Activated naive CD8-positive, alpha-beta T cell treated with anti-CD3 and anti-CD28 coated beads for 36 hours (primary cell): ENCODE results near the gene NUDT2. TPM values are rescaled to one million over a fixed set of nuclear protein-coding genes. Genes with fewer than 3 reads are reported as not detected.
A peak's percentile ranks its signal among the peaks of the same experiment; 100 is the strongest.
"Not testable (repeated sequence)": the region's sequence is repeated elsewhere in the genome, so short reads cannot be mapped to it uniquely, and the experiment has no call there.

Experiments used
- DNase-seq: peaks from one replicate; pipeline ENCODE4 v3.0.0; 2021
- H3K27ac Mint-ChIP-seq: one replicate; pipeline ENCODE4 v1.8.0; 2022; ENCODE audit warnings: mild to moderate bottlenecking, moderate library complexity, mixed read lengths
- H3K27me3 Mint-ChIP-seq: one replicate; pipeline ENCODE4 v1.8.0; 2022; ENCODE audit warnings: mild to moderate bottlenecking, mixed read lengths
- H3K36me3 Mint-ChIP-seq: one replicate; pipeline ENCODE4 v1.8.0; 2021; ENCODE audit warnings: mild to moderate bottlenecking, mixed read lengths
- H3K4me1 Mint-ChIP-seq: one replicate; pipeline ENCODE4 v1.8.0; 2021; ENCODE audit warnings: mixed read lengths
- H3K4me3 Mint-ChIP-seq: one replicate; pipeline ENCODE4 v1.8.0; 2022; ENCODE audit warnings: mild to moderate bottlenecking, moderate library complexity, mixed read lengths
- H3K9me3 Mint-ChIP-seq: one replicate; pipeline ENCODE4 v1.8.0; 2022; ENCODE audit warnings: mixed read lengths
- total RNA-seq, 2 experiments: library from RNA; stranded (reverse); gene quantifications; one replicate each; pipeline ENCODE4 v1.2.3, GENCODE V29; 2021

NUDT2 gene
- total RNA-seq, result 10 to 100 TPM; 28.0 to 32.7 TPM

DNA sequence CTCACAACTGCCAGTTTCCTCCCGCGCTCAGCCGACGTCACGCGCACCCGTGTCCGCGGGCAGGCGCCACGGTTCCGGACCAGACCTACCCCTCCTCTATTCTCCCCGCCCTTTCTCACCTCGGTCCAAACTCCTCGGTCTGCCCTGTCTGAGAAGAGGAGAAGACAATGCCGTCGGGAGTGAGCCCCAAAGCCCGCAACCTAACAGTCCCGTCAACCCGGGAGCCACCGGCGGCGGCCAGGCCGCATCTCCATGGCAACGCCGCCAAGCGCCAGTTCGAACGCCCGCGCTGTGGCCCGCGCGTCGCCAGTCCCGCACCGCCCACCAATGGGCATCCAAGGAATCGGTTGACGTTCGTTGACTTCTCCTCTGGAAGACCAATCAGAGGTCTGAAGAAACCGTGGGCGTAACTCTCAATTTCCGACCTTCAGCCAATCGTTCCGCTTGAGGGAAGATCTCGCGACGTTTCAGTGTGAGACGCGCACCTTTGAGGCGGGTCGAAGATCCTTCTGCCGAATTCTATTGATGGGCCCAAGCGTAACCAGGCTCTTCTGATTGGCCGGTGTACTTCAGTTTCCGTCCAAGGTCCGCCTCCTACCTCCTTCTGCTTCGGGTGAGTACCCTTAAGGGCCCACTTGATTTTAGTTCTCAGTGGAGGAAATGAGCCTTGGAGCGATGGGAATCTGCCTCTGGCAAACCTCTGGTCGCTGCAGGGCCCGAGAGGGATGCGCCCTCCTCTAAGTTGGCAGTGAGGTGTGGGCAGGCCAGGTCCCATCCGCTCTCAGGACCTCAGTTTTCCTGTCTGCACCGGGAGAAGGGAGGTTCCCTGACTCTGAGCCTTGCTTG is at the start of gene NUDT2, which contains the start of gene KIF24:
Gene NUDT2 (plus strand): TSS at position 583 of the 846 bp plus-strand sequence. CDS start 9,471 bp downstream, outside the sequence.
Gene KIF24 (minus strand): TSS at position 282 of the 846 bp plus-strand sequence. CDS start 17,922 bp downstream, outside the sequence.
- no peaks in the 10 kb centered on the region for H3K27me3 Mint-ChIP-seq
- H3K4me1 Mint-ChIP-seq, result peaks cover 24% of the 10 kb centered on the region
- H3K36me3 Mint-ChIP-seq, result peaks cover 6% of the 10 kb centered on the region
- H3K4me3 Mint-ChIP-seq, result peak within 1 kb of the TSS; percentile 96
- H3K9me3 Mint-ChIP-seq, result no peaks in the 10 kb centered on the region
- H3K27ac Mint-ChIP-seq, result peak within 1 kb of the TSS; percentile 97
- peak; percentile 97 for DNase-seq

- DNase-seq, result no peak
- no peak overlapping the region for H3K27ac Mint-ChIP-seq
- H3K9me3 Mint-ChIP-seq, result no peaks in the 10 kb centered on the region
- H3K4me3 Mint-ChIP-seq, result no peak overlapping the region
- no peaks in the 10 kb centered on the region for H3K4me1 Mint-ChIP-seq
- peaks cover 5% of the 10 kb centered on the region for H3K36me3 Mint-ChIP-seq
- H3K27me3 Mint-ChIP-seq, result no peaks in the 10 kb centered on the region
Observed at GRCh38 chr9:34282096-34282495, 47.3 kb upstream of the NUDT2 start.

GRCh38 chr9:34289159-34289558 is 40.2 kb upstream of the NUDT2 start:
- Mint-ChIP-seq H3K4me3 (no peak overlapping the region), H3K27ac (no peak overlapping the region), H3K36me3 (no peaks in the 10 kb centered on the region), H3K9me3 (no peaks in the 10 kb centered on the region), H3K4me1 (no peaks in the 10 kb centered on the region), H3K27me3 (no peaks in the 10 kb centered on the region)
- DNase-seq, result no peak

DNA sequence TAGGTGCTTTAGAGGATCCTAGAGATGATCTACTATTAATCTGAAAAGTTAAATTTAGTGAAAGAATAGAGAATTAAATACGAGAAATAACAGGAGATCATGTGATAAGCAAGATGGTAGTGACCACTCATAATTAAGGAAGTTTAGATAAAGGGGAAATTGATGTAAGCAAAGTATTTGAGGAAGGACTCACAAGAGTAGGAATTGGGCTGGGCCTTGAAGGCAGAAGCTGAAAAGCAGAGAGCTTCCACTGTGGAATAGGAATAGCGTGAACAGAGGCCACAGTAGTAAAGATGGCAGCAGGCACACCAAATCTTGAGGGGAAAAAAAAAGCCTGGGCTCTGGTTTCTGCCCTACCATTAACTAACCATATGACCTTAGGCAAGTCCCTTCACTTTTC is 38.3 kb upstream of the NUDT2 start:
- Mint-ChIP-seq H3K9me3 (no peaks in the 10 kb centered on the region), H3K27ac (no peak overlapping the region)

DNA sequence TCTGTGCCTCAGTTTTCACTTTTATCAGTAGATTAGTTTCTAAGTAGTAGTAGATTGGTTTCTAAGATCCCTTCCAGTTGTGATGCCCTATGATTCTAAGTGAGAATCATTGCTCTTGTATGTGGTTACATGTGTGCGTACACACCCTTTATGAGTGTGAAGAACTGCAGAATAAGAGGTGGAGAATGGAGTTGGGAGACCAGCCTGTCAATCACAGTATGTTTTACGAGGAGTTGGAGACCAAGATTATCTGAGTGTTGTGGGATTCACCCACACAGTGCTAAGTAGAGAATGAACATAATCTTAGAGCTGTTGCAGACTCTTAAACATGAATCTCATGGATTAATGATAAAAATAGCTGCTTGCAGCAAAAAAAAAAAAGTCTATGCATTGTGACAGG is 37.9 kb upstream of the NUDT2 start:
- Mint-ChIP-seq H3K4me1 (no peaks in the 10 kb centered on the region), H3K9me3 (no peaks in the 10 kb centered on the region), H3K36me3 (no peaks in the 10 kb centered on the region), H3K27me3 (no peaks in the 10 kb centered on the region), H3K4me3 (no peak overlapping the region), H3K27ac (no peak overlapping the region)
- no peak for DNase-seq

More for the DNA sequence above, 38.3 kb upstream of the NUDT2 start:
- Mint-ChIP-seq H3K27me3 (no peaks in the 10 kb centered on the region), H3K4me3 (no peak overlapping the region), H3K4me1 (no peaks in the 10 kb centered on the region), H3K36me3 (no peaks in the 10 kb centered on the region)
- no peak for DNase-seq

- H3K27ac Mint-ChIP-seq, result no peak overlapping the region
Observed at GRCh38 chr9:34292552-34292951, 36.8 kb upstream of the NUDT2 start.

GRCh38 chr9:34301064-34301463 is 28.3 kb upstream of the NUDT2 start:
- H3K27ac Mint-ChIP-seq, H3K36me3 Mint-ChIP-seq, H3K4me3 Mint-ChIP-seq, DNase-seq, H3K9me3 Mint-ChIP-seq, H3K27me3 Mint-ChIP-seq, H3K4me1 Mint-ChIP-seq: not testable (repeated sequence)

More at GRCh38 chr9:34292552-34292951, 36.8 kb upstream of the NUDT2 start:
- DNase-seq, result no peak
- Mint-ChIP-seq H3K4me1 (no peaks in the 10 kb centered on the region), H3K27me3 (no peaks in the 10 kb centered on the region), H3K9me3 (no peaks in the 10 kb centered on the region), H3K4me3 (no peak overlapping the region), H3K36me3 (no peaks in the 10 kb centered on the region)

GRCh38 chr9:34308316-34308715 is 21.1 kb upstream of the NUDT2 start:
- H3K4me3 Mint-ChIP-seq, H3K9me3 Mint-ChIP-seq, DNase-seq, H3K4me1 Mint-ChIP-seq, H3K36me3 Mint-ChIP-seq, H3K27me3 Mint-ChIP-seq, H3K27ac Mint-ChIP-seq: not testable (repeated sequence)

DNA sequence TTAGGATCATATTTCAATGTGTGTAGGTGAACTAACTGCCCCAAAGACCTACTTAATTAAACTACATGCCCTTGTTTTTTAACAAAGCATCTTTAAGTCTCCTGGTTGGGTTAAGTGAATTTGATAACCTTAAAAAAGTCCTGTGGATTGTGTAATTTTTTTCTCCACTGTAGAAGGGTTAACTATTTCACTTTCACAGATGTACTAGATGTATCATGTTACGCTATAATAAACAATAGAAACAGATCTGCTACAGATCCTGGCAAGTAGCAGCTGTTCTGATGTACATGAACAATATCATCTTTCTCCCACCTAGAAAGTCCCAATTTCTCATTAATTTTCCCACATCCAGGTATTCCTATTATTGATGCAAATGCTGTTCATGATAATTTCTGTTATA is 19.2 kb upstream of the NUDT2 start:
- H3K4me3 Mint-ChIP-seq, result no peak overlapping the region
- DNase-seq, result no peak
- no peaks in the 10 kb centered on the region for H3K27me3 Mint-ChIP-seq
- peaks cover 2% of the 10 kb centered on the region for H3K4me1 Mint-ChIP-seq
- H3K27ac Mint-ChIP-seq, result no peak overlapping the region
- peaks cover 1% of the 10 kb centered on the region for H3K36me3 Mint-ChIP-seq
- no peaks in the 10 kb centered on the region for H3K9me3 Mint-ChIP-seq

GRCh38 chr9:34311499-34312185 is 17.7 kb upstream of the NUDT2 start:
- no peaks in the 10 kb centered on the region for H3K9me3 Mint-ChIP-seq
- H3K27me3 Mint-ChIP-seq, result no peaks in the 10 kb centered on the region
- H3K36me3 Mint-ChIP-seq, result peaks cover 1% of the 10 kb centered on the region
- no peak overlapping the region for H3K27ac Mint-ChIP-seq
- no peak overlapping the region for H3K4me3 Mint-ChIP-seq
- H3K4me1 Mint-ChIP-seq, result peaks cover 2% of the 10 kb centered on the region
- no peak for DNase-seq

DNA sequence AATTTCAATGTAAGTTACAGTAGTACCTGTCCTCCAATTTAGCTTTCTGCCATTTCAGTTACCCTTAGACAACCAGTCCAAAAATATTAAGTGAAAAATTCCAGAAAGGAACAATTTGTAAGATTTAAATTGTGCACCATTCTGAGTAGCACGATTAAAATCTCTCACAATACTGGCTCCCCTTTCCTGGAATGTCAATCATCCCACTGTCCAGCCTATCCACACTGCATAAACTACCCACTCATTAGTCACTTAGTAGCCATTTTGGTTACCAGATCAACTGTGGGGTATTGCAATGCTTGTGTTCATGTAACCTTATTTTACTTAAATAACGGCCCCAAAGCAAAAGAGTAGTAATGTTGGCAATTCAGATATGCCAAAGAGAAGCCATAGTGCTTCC is 11.9 kb upstream of the NUDT2 start:
- DNase-seq, result no peak
- Mint-ChIP-seq H3K4me3 (no peak overlapping the region), H3K36me3 (no peaks in the 10 kb centered on the region), H3K9me3 (no peaks in the 10 kb centered on the region), H3K27me3 (no peaks in the 10 kb centered on the region), H3K4me1 (peaks cover 2% of the 10 kb centered on the region), H3K27ac (no peak overlapping the region)

DNA sequence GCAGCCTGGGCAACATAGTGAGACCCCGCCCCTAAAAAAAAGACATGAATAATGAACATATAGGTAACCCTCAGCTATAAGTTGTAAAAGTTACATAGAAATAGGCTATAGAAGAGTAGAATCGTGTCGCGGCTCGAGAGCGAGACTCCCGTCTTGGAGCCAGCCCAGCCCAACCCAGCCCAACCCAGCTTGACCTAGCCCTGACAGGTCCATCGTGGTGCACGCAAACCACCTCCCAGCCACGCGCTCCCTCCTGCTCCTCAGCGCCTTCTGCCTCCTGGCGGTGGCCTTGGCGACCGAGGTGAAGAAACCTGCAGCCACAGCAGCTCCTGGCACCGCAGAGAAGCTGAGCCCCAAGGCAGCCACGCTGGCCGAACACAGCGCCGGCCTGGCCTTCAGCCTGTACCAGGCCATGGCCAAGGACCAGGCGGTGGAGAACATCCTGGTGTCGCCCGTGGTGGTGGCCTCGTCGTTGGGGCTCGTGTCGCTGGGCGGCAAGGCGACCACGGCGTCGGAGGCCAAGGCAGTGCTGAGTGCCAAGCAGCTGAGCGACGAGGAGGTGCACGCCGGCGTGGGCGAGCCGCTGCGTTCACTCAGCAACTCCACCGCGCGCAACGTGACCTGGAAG is 11.1 kb upstream of the NUDT2 start:
- DNase-seq, result no peak
- Mint-ChIP-seq H3K27ac (no peak overlapping the region), H3K36me3 (no peaks in the 10 kb centered on the region), H3K27me3 (no peaks in the 10 kb centered on the region), H3K9me3 (no peaks in the 10 kb centered on the region), H3K4me3 (no peak overlapping the region), H3K4me1 (no peaks in the 10 kb centered on the region)

GRCh38 chr9:34321451-34321850 is 7.9 kb upstream of the NUDT2 start:
- Mint-ChIP-seq H3K9me3 (no peaks in the 10 kb centered on the region), H3K4me1 (no peaks in the 10 kb centered on the region), H3K27ac (no peak overlapping the region), H3K36me3 (no peaks in the 10 kb centered on the region), H3K27me3 (no peaks in the 10 kb centered on the region), H3K4me3 (no peak overlapping the region)
- no peak for DNase-seq

DNA sequence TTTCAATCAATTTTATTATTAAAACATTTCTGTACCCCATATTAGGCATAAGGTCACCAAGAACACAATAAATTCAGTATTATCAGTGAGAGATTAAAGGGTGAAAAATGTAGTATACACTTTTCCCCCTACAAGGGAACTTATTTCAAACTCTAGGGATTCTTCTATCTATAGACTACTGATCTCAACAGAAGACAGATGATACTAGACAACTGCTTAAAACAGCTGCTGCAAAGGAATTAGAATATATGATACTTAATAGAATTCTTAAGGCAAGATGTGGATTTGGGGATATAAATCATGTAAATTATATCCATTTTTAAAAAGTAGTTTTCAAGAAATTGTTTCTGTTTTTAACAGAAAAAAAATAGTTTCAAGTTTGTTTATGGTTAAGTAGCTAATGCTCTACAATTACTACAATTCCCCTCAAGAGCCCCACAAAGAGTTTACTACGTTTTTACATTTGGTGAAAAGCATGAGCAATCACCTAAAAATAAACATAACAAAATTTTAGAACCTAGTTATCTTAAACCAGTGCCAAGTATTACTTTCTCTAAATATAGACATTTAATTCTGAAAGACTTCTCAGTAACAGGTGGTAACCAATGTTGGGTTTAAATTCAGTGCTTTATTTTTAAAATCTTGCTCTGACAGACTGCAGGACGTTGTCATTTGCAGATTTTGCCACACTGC is 6.3 kb upstream of the NUDT2 start:
- Mint-ChIP-seq H3K27ac (no peak overlapping the region), H3K4me3 (no peak overlapping the region), H3K27me3 (no peaks in the 10 kb centered on the region), H3K9me3 (no peaks in the 10 kb centered on the region), H3K36me3 (no peaks in the 10 kb centered on the region), H3K4me1 (peaks cover 4% of the 10 kb centered on the region)
- DNase-seq, result no peak

DNA sequence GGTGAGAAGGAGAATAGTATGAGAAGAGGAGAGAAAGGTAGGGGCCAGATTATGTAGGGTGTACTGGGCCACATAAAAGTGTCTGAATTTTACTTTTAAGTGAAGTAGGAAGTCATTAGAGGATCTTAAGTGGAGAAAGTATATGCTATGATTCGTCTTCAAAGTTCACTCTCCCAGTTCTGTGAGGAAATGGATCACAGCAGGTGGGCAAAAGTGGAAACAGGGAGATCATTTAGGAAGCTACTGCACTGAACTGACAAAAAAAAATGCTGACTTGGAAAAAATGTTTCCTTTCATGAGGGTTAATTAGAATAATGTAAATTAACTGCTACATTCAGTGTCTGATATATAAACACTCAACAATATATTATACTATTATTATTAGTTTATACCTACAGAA is 2.7 kb upstream of the NUDT2 start:
- H3K4me3 Mint-ChIP-seq, result peak overlapping the region; percentile 23
- H3K36me3 Mint-ChIP-seq, result peaks cover 6% of the 10 kb centered on the region
- H3K27ac Mint-ChIP-seq, result no peak overlapping the region
- DNase-seq, result no peak
- no peaks in the 10 kb centered on the region for H3K27me3 Mint-ChIP-seq
- peaks cover 15% of the 10 kb centered on the region for H3K4me1 Mint-ChIP-seq
- no peaks in the 10 kb centered on the region for H3K9me3 Mint-ChIP-seq
